ENCODE measurements around the gene SH3BP4.
A peak's percentile ranks its signal among the peaks of the same experiment; 100 is the strongest.

SH3BP4 gene

GRCh38 chr2:235042576-235043515 lies 91.0 kb downstream of the SH3BP4 start:
- no peak for DNase-seq (ENCODE audit: low spot score)

GRCh38 chr2:235043762-235044500 lies 92.1 kb downstream of the SH3BP4 start:
- no peak for DNase-seq (ENCODE audit: low spot score)

GRCh38 chr2:235044501-235045271 lies 92.9 kb downstream of the SH3BP4 start:
- DNase-seq (ENCODE audit: low spot score), result no peak

GRCh38 chr2:235045336-235045972 lies 93.6 kb downstream of the SH3BP4 start:
- DNase-seq (ENCODE audit: low spot score), result no peak

DNA sequence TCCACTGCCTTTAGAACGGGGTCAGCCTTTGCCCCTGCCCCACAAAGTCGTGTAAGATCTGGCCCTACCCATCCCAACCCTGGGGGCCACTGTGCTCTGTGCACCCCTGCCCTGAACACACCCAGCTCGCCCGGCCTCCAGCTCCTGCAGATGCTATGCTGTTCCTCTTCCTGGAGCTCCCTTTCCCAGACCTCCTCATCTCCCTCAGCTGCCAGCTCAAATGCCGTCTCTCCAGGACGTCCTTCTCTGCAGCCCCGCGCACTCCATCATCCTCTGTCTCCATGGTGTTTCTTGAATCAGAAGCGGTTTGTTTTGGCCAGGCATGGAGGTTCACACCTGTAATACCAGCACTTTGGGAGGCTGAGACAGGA lies 94.1 kb downstream of the SH3BP4 start:
- DNase-seq (ENCODE audit: low spot score), result no peak

GRCh38 chr2:235046589-235046988 lies 94.8 kb downstream of the SH3BP4 start:
- no peak for DNase-seq (ENCODE audit: low spot score)

DNA sequence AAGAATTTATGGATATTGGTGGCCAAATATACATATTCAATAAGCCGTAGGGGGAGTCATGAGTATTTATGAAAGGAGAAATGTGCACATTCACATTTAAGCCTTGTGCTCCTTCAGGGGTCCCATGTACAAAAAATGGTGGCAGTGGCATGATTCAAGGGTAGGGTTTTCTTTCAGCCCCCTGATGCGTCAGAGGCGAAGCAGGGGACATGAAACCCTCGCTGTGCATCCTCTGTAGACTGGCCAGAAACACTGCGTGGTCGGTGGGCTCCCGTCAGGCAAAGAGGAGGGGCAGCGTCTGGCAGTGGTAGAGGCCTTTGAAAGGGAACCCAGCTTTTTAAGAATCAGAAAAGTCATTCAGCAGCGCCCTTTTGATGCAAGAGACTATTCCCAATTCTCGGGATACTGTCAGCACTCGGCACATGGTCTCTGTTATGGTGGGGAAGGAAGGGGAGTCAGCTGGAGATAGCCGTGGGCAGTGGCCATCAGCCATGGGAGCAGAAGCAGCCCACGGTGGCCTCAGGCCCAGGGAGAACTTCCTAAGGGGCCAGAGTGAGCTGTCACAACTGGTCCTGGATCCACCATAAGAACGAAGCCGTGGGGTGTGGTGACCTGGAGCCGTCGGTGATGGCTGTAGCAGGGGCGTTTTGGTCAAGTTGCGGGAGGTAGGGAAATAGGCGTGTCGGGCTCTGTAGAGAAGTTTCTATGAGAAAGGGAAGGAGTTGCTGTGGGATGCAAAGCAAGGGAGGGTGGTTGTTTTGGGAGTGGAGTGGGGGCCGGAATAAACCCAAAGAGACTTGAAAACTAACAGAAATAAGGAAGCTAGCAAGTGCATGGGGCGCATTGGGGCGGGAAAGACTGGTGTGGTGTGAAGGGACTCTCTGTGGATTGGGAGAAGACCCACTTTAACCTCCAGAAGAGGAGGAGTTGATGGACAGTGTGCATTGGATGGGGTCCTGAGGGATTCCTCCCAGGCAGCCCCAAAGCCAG lies 95.6 kb downstream of the SH3BP4 start:
- DNase-seq (ENCODE audit: low spot score), result no peak

DNA sequence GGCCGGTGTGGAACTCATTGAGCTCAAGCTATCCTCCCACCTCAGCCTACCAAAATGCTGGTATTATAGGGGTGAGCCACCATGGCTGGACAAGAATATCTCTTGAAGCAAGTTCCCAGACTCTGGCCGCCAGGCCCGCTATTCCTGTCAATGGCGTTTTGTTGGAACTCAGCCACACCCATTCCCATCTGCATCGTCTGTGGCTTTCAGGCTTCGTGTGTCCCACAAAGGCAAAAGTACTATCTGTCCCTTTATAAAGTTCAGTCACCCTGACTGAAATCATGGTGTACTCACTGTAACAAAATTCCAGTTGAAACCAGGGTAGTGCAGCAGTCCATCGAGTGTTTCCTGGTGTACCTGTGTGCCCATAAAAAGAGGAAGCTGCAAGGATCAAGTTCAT lies 96.7 kb downstream of the SH3BP4 start:
- DNase-seq (ENCODE audit: low spot score), result no peak

GRCh38 chr2:235049069-235049468 lies 97.3 kb downstream of the SH3BP4 start:
- DNase-seq (ENCODE audit: low spot score), result no peak

- DNase-seq (ENCODE audit: low spot score), result no peak
These were observed 97.9 kb downstream of the SH3BP4 start for GRCh38 chr2:235049719-235050118.

DNA sequence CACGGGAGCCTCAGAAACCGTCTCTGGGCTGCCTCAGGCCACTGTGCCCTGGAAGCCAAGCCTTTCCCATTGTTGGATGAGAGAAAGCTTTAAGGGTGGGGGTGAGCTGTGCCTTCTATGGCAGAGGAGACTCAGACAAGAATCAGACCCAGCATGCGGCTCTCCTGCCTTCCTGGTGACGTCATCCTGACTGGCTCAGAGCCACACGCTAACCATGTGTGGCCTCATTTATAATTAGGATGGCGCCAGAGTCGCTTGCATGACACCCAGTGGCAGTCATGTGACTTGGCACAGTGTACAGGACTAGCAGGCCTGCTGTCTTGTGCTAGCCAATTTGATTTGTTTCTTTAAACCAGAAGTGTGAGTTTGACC lies 99.1 kb downstream of the SH3BP4 start:
- DNase-seq (ENCODE audit: low spot score), result peak; percentile 99

GRCh38 chr2:235051436-235052260 lies 99.8 kb downstream of the SH3BP4 start:
- DNase-seq (ENCODE audit: low spot score), result peak; percentile 72

- no peak for DNase-seq (ENCODE audit: low spot score)
These were observed 100.9 kb downstream of the SH3BP4 start for GRCh38 chr2:235052514-235053354.

DNA sequence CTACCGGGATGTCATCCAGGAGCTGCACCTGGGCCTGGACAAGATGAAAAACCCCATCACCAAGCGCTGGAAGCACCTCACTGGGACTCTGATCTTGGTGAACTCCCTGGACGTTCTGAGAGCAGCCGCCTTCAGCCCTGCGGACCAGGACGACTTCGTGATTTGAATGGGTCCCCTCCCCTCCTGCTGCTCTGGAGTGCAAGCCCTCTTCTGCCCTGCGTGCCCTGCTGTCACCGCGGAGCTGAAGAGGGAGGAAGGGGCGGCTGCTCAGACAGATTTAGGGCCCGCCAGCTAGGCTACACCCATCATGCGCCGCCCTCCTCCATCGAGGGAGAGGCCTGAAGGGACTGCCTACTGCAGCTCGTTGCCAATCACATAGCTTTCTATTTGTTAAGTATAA lies 101.8 kb downstream of the SH3BP4 start:
- DNase-seq (ENCODE audit: low spot score), result no peak

DNA sequence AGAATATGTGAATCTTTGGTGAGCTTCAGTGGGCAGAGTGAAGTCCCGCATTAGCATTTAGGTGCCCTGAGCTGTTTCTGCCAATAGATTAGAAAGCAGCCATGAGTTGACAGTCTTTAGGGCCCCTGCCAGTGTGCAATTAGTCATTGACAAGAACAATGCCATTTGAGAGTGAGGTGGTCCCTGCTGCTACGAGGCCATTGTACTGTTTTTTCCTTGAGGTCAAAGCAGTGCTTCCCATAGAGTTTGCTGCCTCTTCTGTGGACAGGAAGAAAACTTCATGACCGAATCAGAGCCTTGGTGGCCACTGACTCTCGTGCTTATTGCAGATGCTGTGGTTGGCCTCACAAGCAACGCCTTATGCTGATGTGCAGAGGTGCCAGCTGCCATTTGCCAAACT lies 102.7 kb downstream of the SH3BP4 start:
- DNase-seq (ENCODE audit: low spot score), result peak; percentile 92

- no peak for DNase-seq (ENCODE audit: low spot score)
These were observed 103.1 kb downstream of the SH3BP4 start for GRCh38 chr2:235054919-235055318.

- DNase-seq (ENCODE audit: low spot score), result no peak
These were observed 104.2 kb downstream of the SH3BP4 start for GRCh38 chr2:235055891-235056516.

GRCh38 chr2:235056768-235057167 lies 105.0 kb downstream of the SH3BP4 start:
- no peak for DNase-seq (ENCODE audit: low spot score)
